ENCODE results near the gene CCT5. TPM values are rescaled to one million over a fixed set of nuclear protein-coding genes. Genes with fewer than 3 reads are reported as not detected.
A peak's percentile ranks its signal among the peaks of the same experiment; 100 is the strongest.
"Not testable (repeated sequence)": the region's sequence is repeated elsewhere in the genome, so short reads cannot be mapped to it uniquely, and the experiment has no call there.

Gene CCT5
- polyA plus RNA-seq, 1 experiment = 390 TPM

- ChIA-PET CTCF (interaction anchor here (0.5 to 2.9 kb wide), 55 partner anchors 8 to 1249 kb away, joined by 3 to 84 read pairs (median 6); partner anchors contain the start of genes CMBL, MARCHF6 and ROPN1L), POLR2A (interaction anchor here (1.1 to 1.2 kb wide), 2 partner anchors 46 to 70 kb away, joined by 3 to 15 read pairs; partner anchors contain the start of gene MARCHF6)
- DNase-seq (ENCODE audit: low read depth, low spot score) = no peak
- H3K27me3 ChIP-seq (ENCODE audit: control insufficient read depth, insufficient read depth, low read length) = no peaks in the 10 kb centered on the region
- no peak overlapping the region for H3K4me3 ChIP-seq (ENCODE audit: low read depth, low read length)
- no peak overlapping the region for H3K27ac ChIP-seq (ENCODE audit: low read depth, low read length)
- no peaks in the 10 kb centered on the region for H3K9me3 ChIP-seq (ENCODE audit: control insufficient read depth, insufficient read depth, low read length)
- peak; percentile 99 for TF ChIP-seq CTCF (IDR thresholded peaks at IDR 0.05; ENCODE audit: low read depth, low read length)
Measured at GRCh38 chr5:10283927-10284635, 34.0 kb downstream of the CCT5 start.

GRCh38 chr5:10285362-10285761, 35.3 kb downstream of the CCT5 start:
- DNase-seq (ENCODE audit: low read depth, low spot score); POLR2A ChIA-PET; H3K27me3 ChIP-seq (ENCODE audit: control insufficient read depth, insufficient read depth, low read length); H3K4me3 ChIP-seq (ENCODE audit: low read depth, low read length); H3K27ac ChIP-seq (ENCODE audit: low read depth, low read length); H3K9me3 ChIP-seq (ENCODE audit: control insufficient read depth, insufficient read depth, low read length): not testable (repeated sequence)
- CTCF ChIA-PET = interaction anchor here (0.6 to 1.9 kb wide), 3 partner anchors 68 to 168 kb away, joined by 3 to 9 read pairs (median 6); partner anchors contain the start of gene MARCHF6

- DNase-seq (ENCODE audit: low read depth, low spot score) = no peak
- POLR2A ChIA-PET = interaction anchor here (1.0 kb wide), 1 partner anchor 67 kb away, joined by 4 read pairs; the partner anchor contains the start of gene MARCHF6
- CTCF ChIA-PET = interaction anchor here (0.6 to 1.6 kb wide), 3 partner anchors 67 to 139 kb away, joined by 3 to 6 read pairs (median 3); partner anchors contain the start of gene MARCHF6
- H3K27ac ChIP-seq (ENCODE audit: low read depth, low read length) = no peak overlapping the region
- no peaks in the 10 kb centered on the region for H3K9me3 ChIP-seq (ENCODE audit: control insufficient read depth, insufficient read depth, low read length)
- H3K27me3 ChIP-seq (ENCODE audit: control insufficient read depth, insufficient read depth, low read length) = no peaks in the 10 kb centered on the region
- TF ChIP-seq CTCF (IDR thresholded peaks at IDR 0.05; ENCODE audit: low read depth, low read length) = no peak
- H3K4me3 ChIP-seq (ENCODE audit: low read depth, low read length) = no peak overlapping the region
Measured at GRCh38 chr5:10286162-10286861, 36.2 kb downstream of the CCT5 start.

GRCh38 chr5:10286862-10287227, 36.8 kb downstream of the CCT5 start:
- no peak overlapping the region for H3K27ac ChIP-seq (ENCODE audit: low read depth, low read length)
- ChIA-PET POLR2A (interaction anchor here (0.6 to 1.0 kb wide), 2 partner anchors 12 to 66 kb away, joined by 3 to 4 read pairs; partner anchors contain the start of gene MARCHF6), CTCF (interaction anchor here (1.0 to 1.6 kb wide), 2 partner anchors 137 to 138 kb away, joined by 3 to 6 read pairs; no protein-coding TSS in a partner anchor)
- DNase-seq (ENCODE audit: low read depth, low spot score) = no peak
- TF ChIP-seq CTCF (IDR thresholded peaks at IDR 0.05; ENCODE audit: low read depth, low read length) = no peak
- H3K27me3 ChIP-seq (ENCODE audit: control insufficient read depth, insufficient read depth, low read length) = no peaks in the 10 kb centered on the region
- no peaks in the 10 kb centered on the region for H3K9me3 ChIP-seq (ENCODE audit: control insufficient read depth, insufficient read depth, low read length)
- no peak overlapping the region for H3K4me3 ChIP-seq (ENCODE audit: low read depth, low read length)

- H3K27me3 ChIP-seq (ENCODE audit: control insufficient read depth, insufficient read depth, low read length) = no peaks in the 10 kb centered on the region
- no peak overlapping the region for H3K27ac ChIP-seq (ENCODE audit: low read depth, low read length)
- H3K4me3 ChIP-seq (ENCODE audit: low read depth, low read length) = no peak overlapping the region
- no peaks in the 10 kb centered on the region for H3K9me3 ChIP-seq (ENCODE audit: control insufficient read depth, insufficient read depth, low read length)
- POLR2A ChIA-PET = no interaction called here
- no peak for TF ChIP-seq CTCF (IDR thresholded peaks at IDR 0.05; ENCODE audit: low read depth, low read length)
- CTCF ChIA-PET = no interaction called here
- DNase-seq (ENCODE audit: low read depth, low spot score) = no peak
Measured at GRCh38 chr5:10288592-10289219, 38.6 kb downstream of the CCT5 start.

Measured in AG04450 (cell line).